Myocyte (in vitro differentiated cells): Measurements from ENCODE around the gene YWHAG. TPM values are rescaled to one million over a fixed set of nuclear protein-coding genes. Genes with fewer than 3 reads are reported as not detected.
"Not testable (repeated sequence)": the region's sequence is repeated elsewhere in the genome, so short reads cannot be mapped to it uniquely, and the experiment has no call there.

ENCODE experiments used
- DNase-seq: peaks from one replicate; pipeline ENCODE4 v3.0.0-alpha.2; 2012; ENCODE audit warnings: low read depth
- total RNA-seq: library from RNA; depleted of rRNA; stranded (reverse); fragments of >200 nt; gene quantifications from 2 replicates; pipeline ENCODE4 v1.2.3, GENCODE V29; 2014

YWHAG gene
- total RNA-seq, 1 donor from 2014 or later, result 294 TPM

- peak; percentile 72 for DNase-seq
Observed at GRCh38 chr7:76380623-76380966, 21.8 kb upstream of the YWHAG start.

GRCh38 chr7:76377186-76377918 lies 18.6 kb upstream of the YWHAG start:
- no peak for DNase-seq

GRCh38 chr7:76375251-76375650 lies 16.5 kb upstream of the YWHAG start:
- no peak for DNase-seq

- DNase-seq, result no peak
Observed at GRCh38 chr7:76372984-76373833, 14.4 kb upstream of the YWHAG start.

- no peak for DNase-seq
Observed at GRCh38 chr7:76371396-76371795, 12.6 kb upstream of the YWHAG start.

GRCh38 chr7:76369018-76369417 lies 10.2 kb upstream of the YWHAG start:
- no peak for DNase-seq

- no peak for DNase-seq
Observed at GRCh38 chr7:76368190-76368589, 9.4 kb upstream of the YWHAG start.

GRCh38 chr7:76364198-76364584 lies 5.4 kb upstream of the YWHAG start:
- DNase-seq, result peak; percentile 50

- DNase-seq, result not testable (repeated sequence)
Observed at GRCh38 chr7:76363754-76364153, 5.0 kb upstream of the YWHAG start.

- no peak for DNase-seq
Observed at GRCh38 chr7:76359978-76360638, 1.3 kb upstream of the YWHAG start.

GRCh38 chr7:76359111-76359977 lies 553 bp upstream of the YWHAG start:
- DNase-seq, result peak; percentile 100

GRCh38 chr7:76358011-76358480 lies 745 bp downstream of the YWHAG start:
- peak; percentile 73 for DNase-seq

- DNase-seq, result no peak
Observed at GRCh38 chr7:76357475-76358010, 1.2 kb downstream of the YWHAG start.

GRCh38 chr7:76356823-76357222 lies 2.0 kb downstream of the YWHAG start:
- DNase-seq, result no peak

GRCh38 chr7:76356115-76356514 lies 2.7 kb downstream of the YWHAG start:
- DNase-seq, result no peak

GRCh38 chr7:76354981-76355730 lies 3.6 kb downstream of the YWHAG start:
- DNase-seq, result no peak

GRCh38 chr7:76354516-76354915 lies 4.3 kb downstream of the YWHAG start:
- no peak for DNase-seq

GRCh38 chr7:76353744-76354143 lies 5.0 kb downstream of the YWHAG start:
- no peak for DNase-seq

- peak; percentile 97 for DNase-seq
Observed at GRCh38 chr7:76352193-76352592, 6.6 kb downstream of the YWHAG start.

GRCh38 chr7:76351372-76351771 lies 7.4 kb downstream of the YWHAG start:
- DNase-seq, result no peak
